MCF 10A (cell line): ENCODE results near the gene RTN4RL1. TPM values are rescaled to one million over a fixed set of nuclear protein-coding genes. Genes with fewer than 3 reads are reported as not detected.
"Not testable (repeated sequence)": the region's sequence is repeated elsewhere in the genome, so short reads cannot be mapped to it uniquely, and the experiment has no call there.

Experiments used
- BruUV-seq: library from RNA; stranded (reverse); fragments of 400-500 nt; replicated peaks from 2 replicates; lab custom pipeline; 2021; lab: Mats Ljungman, UMichigan
- CTCF ChIA-PET: fragments of 300-600 bp; sonication (Branson Sonifier 250); formaldehyde crosslinking; extraction: SDS; loops from one replicate; lab custom pipeline; 2021; ENCODE audit warnings: antibody characterized with exemption, inconsistent platforms; lab: Yijun Ruan, JAX
- POLR2A ChIA-PET: fragments of 300-600, 350-650 bp; sonication (Branson Sonifier 250); formaldehyde crosslinking; extraction: SDS; loops from one replicate; lab custom pipeline; 2020; ENCODE audit warnings: antibody characterized with exemption, inconsistent platforms; lab: Yijun Ruan, JAX
- DNase-seq: peaks from one replicate; pipeline ENCODE4 v3.0.0-alpha.2; 2018; ENCODE audit not compliant: unreplicated experiment
- H3K27ac Mint-ChIP-seq: one replicate; pipeline ENCODE4 v1.8.0; 2022; ENCODE audit warnings: mild to moderate bottlenecking, low read depth, mixed read lengths; ENCODE audit not compliant: unreplicated experiment
- H3K27me3 Mint-ChIP-seq: one replicate; pipeline ENCODE4 v1.8.0; 2022; ENCODE audit warnings: mixed read lengths; ENCODE audit not compliant: insufficient read depth, unreplicated experiment
- H3K36me3 Mint-ChIP-seq: one replicate; pipeline ENCODE4 v1.8.0; 2022; ENCODE audit warnings: mild to moderate bottlenecking, moderate library complexity, mixed read lengths; ENCODE audit not compliant: insufficient read depth, unreplicated experiment
- H3K4me1 Mint-ChIP-seq: one replicate; pipeline ENCODE4 v1.8.0; 2022; ENCODE audit warnings: mixed read lengths; ENCODE audit not compliant: insufficient read depth, unreplicated experiment
- H3K4me3 Mint-ChIP-seq: one replicate; pipeline ENCODE4 v1.8.0; 2022; ENCODE audit warnings: mild to moderate bottlenecking, moderate library complexity, mixed read lengths; ENCODE audit not compliant: unreplicated experiment
- H3K9me3 Mint-ChIP-seq: one replicate; pipeline ENCODE4 v1.8.0; 2022; ENCODE audit warnings: mixed read lengths; ENCODE audit not compliant: unreplicated experiment
- CTCF ChIP-seq: fragments of 200-600 bp; IDR thresholded peaks from one replicate; pipeline ENCODE4 v1.8.0; 2022; ENCODE audit warnings: antibody characterized with exemption, mild to moderate bottlenecking; ENCODE audit not compliant: unreplicated experiment
- intact Hi-C: fragments of 100-400 bp; cut with micrococcal nuclease; formaldehyde crosslinking; loops from 2 replicates; pipeline ENCODE4 v1.14.1; 2022
- total RNA-seq: library from RNA; stranded (reverse); gene quantifications from 2 replicates; pipeline ENCODE4 v1.2.3, GENCODE V29; 2022

RTN4RL1 gene
- total RNA-seq, 1 experiment from 2014 or later, result 2.9 TPM

GRCh38 chr17:1989135-1989534 is 36.0 kb downstream of the RTN4RL1 start:
- Mint-ChIP-seq H3K36me3 (peaks cover 5% of the 10 kb centered on the region), H3K4me1 (peaks cover 22% of the 10 kb centered on the region), H3K9me3 (no peaks in the 10 kb centered on the region), H3K4me3 (peak overlapping the region; percentile 34), H3K27ac (peak overlapping the region; percentile 20), H3K27me3 (no peaks in the 10 kb centered on the region)
- ChIA-PET POLR2A (interaction anchor here (0.7 to 1.8 kb wide), 4 partner anchors 37 to 897 kb away, joined by 3 to 8 read pairs (median 3); partner anchors contain the start of gene RTN4RL1), CTCF (interaction anchor here (0.6 kb wide), 1 partner anchor 33 kb away, joined by 3 read pairs; no protein-coding TSS in a partner anchor)
- intact Hi-C loops, result no loop called here
- BruUV-seq, result no TSS peak
- peak; percentile 95 for DNase-seq
- no peak for TF ChIP-seq CTCF

GRCh38 chr17:1986783-1987451 is 38.2 kb downstream of the RTN4RL1 start:
- Mint-ChIP-seq H3K36me3 (peaks cover 5% of the 10 kb centered on the region), H3K4me3 (no peak overlapping the region), H3K27me3 (no peaks in the 10 kb centered on the region), H3K9me3 (no peaks in the 10 kb centered on the region), H3K4me1 (peaks cover 26% of the 10 kb centered on the region), H3K27ac (peak overlapping the region; percentile 86)
- CTCF ChIA-PET, result interaction anchor here (0.6 kb wide), 1 partner anchor 800 kb away, joined by 4 read pairs; no protein-coding TSS in a partner anchor
- no TSS peak for BruUV-seq
- POLR2A ChIA-PET, result interaction anchor here (1.2 to 1.5 kb wide), 2 partner anchors 13 kb away, joined by 3 to 4 read pairs; no protein-coding TSS in a partner anchor
- intact Hi-C loops, result no loop called here
- no peak for TF ChIP-seq CTCF
- DNase-seq, result no peak

- TF ChIP-seq CTCF, result no peak
- intact Hi-C loops, result no loop called here
- H3K4me1 Mint-ChIP-seq, result peaks cover 35% of the 10 kb centered on the region
- ChIA-PET CTCF (no interaction called here), POLR2A (no interaction called here)
- peak overlapping the region; percentile 61 for H3K27ac Mint-ChIP-seq
- H3K9me3 Mint-ChIP-seq, result no peaks in the 10 kb centered on the region
- no TSS peak for BruUV-seq
- H3K36me3 Mint-ChIP-seq, result peaks cover 5% of the 10 kb centered on the region
- H3K27me3 Mint-ChIP-seq, result no peaks in the 10 kb centered on the region
- no peak overlapping the region for H3K4me3 Mint-ChIP-seq
- DNase-seq, result no peak
These were observed 39.4 kb downstream of the RTN4RL1 start for GRCh38 chr17:1985686-1986085.

GRCh38 chr17:1985093-1985492 is 40.0 kb downstream of the RTN4RL1 start:
- Mint-ChIP-seq H3K4me1 (peaks cover 35% of the 10 kb centered on the region), H3K4me3 (no peak overlapping the region), H3K27me3 (no peaks in the 10 kb centered on the region), H3K9me3 (no peaks in the 10 kb centered on the region), H3K36me3 (peaks cover 5% of the 10 kb centered on the region), H3K27ac (peak overlapping the region; percentile 61)
- POLR2A ChIA-PET, result no interaction called here
- CTCF ChIA-PET, result interaction anchor here (2.2 kb wide), 1 partner anchor 40 kb away, joined by 9 read pairs; the partner anchor contains the start of gene RTN4RL1
- intact Hi-C loops, result no loop called here
- BruUV-seq, result no TSS peak
- DNase-seq, result no peak
- no peak for TF ChIP-seq CTCF

GRCh38 chr17:1982793-1983366 is 42.3 kb downstream of the RTN4RL1 start:
- H3K4me3 Mint-ChIP-seq, DNase-seq, BruUV-seq, H3K27ac Mint-ChIP-seq, H3K36me3 Mint-ChIP-seq, intact Hi-C loops, H3K9me3 Mint-ChIP-seq, H3K27me3 Mint-ChIP-seq: not testable (repeated sequence)
- ChIA-PET CTCF (interaction anchor here (1.1 to 2.2 kb wide), 2 partner anchors 43 to 74 kb away, joined by 5 to 9 read pairs; partner anchors contain the start of gene RTN4RL1), POLR2A (interaction anchor here (1.4 to 2.2 kb wide), 2 partner anchors 17 to 42 kb away, joined by 3 to 15 read pairs; partner anchors contain the start of gene RTN4RL1)
- peaks cover 19% of the 10 kb centered on the region for H3K4me1 Mint-ChIP-seq
